NCI-H82 (cell line): Measurements from ENCODE around the gene UBE2Q2.

Experiments
- DNase-seq: peaks from one replicate; lab custom pipeline; 2025; lab: John Stamatoyannopoulos, UW

Gene UBE2Q2

DNA sequence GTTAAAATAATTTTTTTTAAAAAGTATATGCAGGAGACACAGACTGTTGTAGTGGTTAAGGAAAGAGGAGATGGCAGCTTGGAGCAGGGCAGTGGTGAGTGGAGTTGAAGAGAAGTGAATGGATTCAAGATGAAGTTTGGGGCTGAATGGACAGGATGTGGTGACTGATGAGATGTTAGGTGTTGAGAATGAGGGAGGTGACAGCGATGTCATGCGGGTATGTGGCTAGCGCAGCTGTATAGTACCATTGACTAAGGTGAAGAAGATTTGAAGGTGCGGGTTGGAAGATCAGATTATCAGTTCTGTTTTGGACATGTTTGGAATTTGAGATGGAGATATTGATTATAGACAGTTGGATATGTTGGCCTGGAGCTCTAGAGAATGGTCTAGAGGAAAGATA is 80.5 kb downstream of the UBE2Q2 start:
- no peak for DNase-seq

GRCh38 chr15:75924576-75924975 is 81.3 kb downstream of the UBE2Q2 start:
- DNase-seq = no peak

GRCh38 chr15:75925440-75925839 is 82.2 kb downstream of the UBE2Q2 start:
- DNase-seq = no peak

DNA sequence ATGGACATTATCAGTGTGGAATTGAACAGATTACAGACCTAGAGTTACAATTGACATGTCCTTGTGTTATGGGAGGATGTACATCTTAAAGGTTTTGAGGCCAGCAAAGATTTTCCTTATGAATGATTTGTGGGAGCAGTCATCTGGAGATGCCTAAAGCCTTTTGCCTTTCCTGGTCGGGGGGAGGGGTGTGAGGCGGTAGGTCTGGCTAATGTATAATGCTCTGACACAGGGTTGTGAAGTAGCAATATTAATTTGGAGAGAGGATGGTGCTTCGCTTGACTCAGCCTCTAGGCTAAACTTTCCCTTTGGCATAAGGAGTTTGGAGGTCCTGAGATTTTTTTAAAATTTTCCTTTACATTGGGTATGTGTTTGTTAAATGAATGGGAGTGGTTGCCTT is 83.7 kb downstream of the UBE2Q2 start:
- no peak for DNase-seq

DNA sequence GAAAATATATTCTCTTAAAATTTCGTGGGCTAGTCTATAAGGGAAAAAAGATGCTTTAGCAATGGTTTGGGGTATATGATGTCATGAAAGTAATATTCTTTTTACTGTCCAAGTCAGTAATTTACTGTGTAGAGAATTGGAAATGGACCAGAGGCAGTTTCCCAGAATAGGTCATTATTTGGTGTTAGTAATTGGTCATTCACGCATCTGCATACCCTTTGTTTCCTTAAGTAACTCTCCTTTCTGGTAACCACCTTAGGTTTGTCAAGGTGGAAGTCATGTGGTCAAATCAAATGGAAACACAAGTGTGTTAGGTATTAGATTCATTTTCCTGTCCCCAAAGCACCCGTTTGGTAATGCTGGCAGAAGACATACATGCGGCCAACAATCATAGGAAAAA is 84.4 kb downstream of the UBE2Q2 start:
- no peak for DNase-seq

GRCh38 chr15:75928680-75929608 is 85.7 kb downstream of the UBE2Q2 start:
- DNase-seq = peak; percentile 58

- DNase-seq = no peak
Measured at GRCh38 chr15:75929799-75930565, 86.7 kb downstream of the UBE2Q2 start.

DNA sequence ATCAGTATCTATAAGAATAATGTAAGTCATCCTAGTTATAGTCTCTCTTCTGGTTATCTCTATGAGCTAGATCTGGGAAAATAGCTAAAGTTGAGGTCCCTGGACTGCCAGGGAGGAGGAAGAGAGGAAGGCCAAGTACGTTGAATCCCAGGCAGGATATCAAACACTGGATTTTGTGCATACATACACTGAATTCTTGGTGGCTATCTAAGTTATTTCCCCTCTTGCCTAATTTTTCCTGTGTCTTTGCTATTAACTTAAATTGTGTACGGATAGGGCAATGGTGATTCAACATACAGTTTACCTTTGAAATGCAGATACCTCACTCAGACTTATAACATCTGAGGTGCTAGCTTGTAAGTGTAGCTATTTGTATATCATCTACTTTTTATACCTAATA is 87.6 kb downstream of the UBE2Q2 start:
- DNase-seq = no peak

GRCh38 chr15:75942464-75942863 is 99.2 kb downstream of the UBE2Q2 start:
- peak; percentile 31 for DNase-seq

GRCh38 chr15:75943246-75943645 is 100.0 kb downstream of the UBE2Q2 start:
- DNase-seq = no peak

- DNase-seq = no peak
Measured at GRCh38 chr15:75943713-75944215, 100.5 kb downstream of the UBE2Q2 start.

DNA sequence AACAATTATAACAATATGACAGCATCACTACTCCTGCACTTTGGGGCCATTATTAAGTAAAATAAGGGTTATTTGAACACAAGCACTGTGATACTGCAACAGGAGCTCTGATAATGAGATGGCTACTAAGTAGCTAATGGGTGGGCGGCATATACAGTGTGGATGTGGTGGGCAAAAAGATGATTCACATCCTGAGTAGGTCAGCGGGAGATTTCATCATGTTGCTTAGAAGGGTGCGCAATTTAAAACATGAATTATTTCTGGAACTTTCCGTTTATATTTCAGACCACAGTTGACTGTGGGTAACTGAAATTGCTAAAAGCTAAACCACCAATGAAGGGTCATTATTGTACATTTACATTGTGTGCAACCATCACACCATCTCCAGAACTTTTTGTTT is 102.7 kb downstream of the UBE2Q2 start:
- DNase-seq = no peak

- DNase-seq = no peak
Measured at GRCh38 chr15:75947092-75947491, 103.8 kb downstream of the UBE2Q2 start.

GRCh38 chr15:75948761-75949296 is 105.6 kb downstream of the UBE2Q2 start:
- no peak for DNase-seq
